DND-41 (cell line): Measurements from ENCODE around the gene GSN.

Experiments
- CTCF ChIP-seq: IDR thresholded peaks from 2 replicates; pipeline ENCODE4 v1.5.1; 2012; ENCODE audit warnings: borderline replicate concordance, low read length, moderate library complexity, mild to moderate bottlenecking; ENCODE audit not compliant: poor library complexity, severe bottlenecking; ENCODE audit errors: extremely low read depth
- EZH2 ChIP-seq: IDR thresholded peaks from 3 replicates; pipeline ENCODE4 v1.6.1; 2012; ENCODE audit warnings: borderline replicate concordance, low read depth, mild to moderate bottlenecking, moderate library complexity, low read length, inconsistent platforms; ENCODE audit not compliant: severe bottlenecking

- TF ChIP-seq CTCF = no peak
- TF ChIP-seq EZH2 = no peak
Observed at GRCh38 chr9:121242219-121242958, 25.6 kb upstream of the GSN start.
